Prostate gland (tissue), 2 donors: ENCODE measurements around the gene SUSD5. TPM values are rescaled to one million over a fixed set of nuclear protein-coding genes. Genes with fewer than 3 reads are reported as not detected.

ENCODE experiments used
- DNase-seq: peaks from one replicate; pipeline ENCODE4 v3.0.0-alpha.2; 2019; ENCODE audit warnings: low spot score
- H3K27ac ChIP-seq, 2 donors: fragments of 200-600 bp; sonication (generic); 2 replicates each; pipeline ENCODE4 v1.5.1; 2017 to 2019
- H3K27me3 ChIP-seq: fragments of 200-600 bp; sonication (generic); replicated peaks from 2 replicates; pipeline ENCODE4 v1.5.1; 2019; ENCODE audit not compliant: insufficient read depth
- H3K36me3 ChIP-seq, 2 donors: fragments of 200-600 bp; sonication (generic); 1 replicate in 1 of 2; 2 replicates in 1 of 2; pipeline versions ENCODE4 v1.5.1 to v1.8.1; 2017 to 2019
- H3K4me1 ChIP-seq: fragments of 200-600 bp; sonication (generic); replicated peaks from 2 replicates; pipeline ENCODE4 v1.5.1; 2019
- H3K4me3 ChIP-seq, 2 donors: fragments of 200-600 bp; sonication (generic); 2 replicates each; pipeline ENCODE4 v1.5.1; 2017 to 2019
- H3K9me3 ChIP-seq: fragments of 200-600 bp; sonication (generic); 2 replicates; pipeline ENCODE4 v1.5.1; 2017
- CTCF ChIP-seq, 4 experiments: fragments of 200-600 bp in 2 of 4; fragments of 450-650 bp in 2 of 4; sonication (generic) in 2 of 4; IDR thresholded peaks; 1 replicate in 3 of 4; 2 replicates in 1 of 4; pipeline ENCODE4 v1.5.1; 2016 to 2019; ENCODE audit warnings: antibody characterized with exemption in 4 of 4, mild to moderate bottlenecking in 2 of 4, moderate library complexity in 2 of 4
- POLR2A ChIP-seq: fragments of 450-650 bp; IDR thresholded peaks from one replicate; pipeline ENCODE4 v1.6.1; 2016; ENCODE audit warnings: antibody characterized with exemption, mild to moderate bottlenecking
- POLR2AphosphoS5 ChIP-seq: sonication (generic); formaldehyde crosslinking; IDR thresholded peaks from one replicate; pipeline ENCODE4 v1.6.1; 2017; ENCODE audit warnings: antibody characterized with exemption
- WGBS: methylation state at CpG from one replicate; pipeline ENCODE4 v1.1.5; 2018; 5-methylcytosine and 5-hydroxymethylcytosine counted together
- intact Hi-C: fragments of 100-400 bp; cut with DNase I; formaldehyde crosslinking; loops from one replicate; pipeline ENCODE4 v1.14.2; 2022
- total RNA-seq, 2 donors: library from RNA; depleted of rRNA; stranded (reverse); fragments of >200 nt; gene quantifications; one replicate each; pipeline ENCODE4 v1.1.0, GENCODE V29; 2016

Gene SUSD5
- total RNA-seq, 2 donors from 2014 or later, result 0.77 to 6.9 TPM

- Histone ChIP-seq H3K9me3 (no peaks in the 10 kb centered on the region), H3K4me1 (no peaks in the 10 kb centered on the region), H3K4me3 (no peak overlapping the region), H3K36me3 (no peaks in the 10 kb centered on the region), H3K27me3 (no peaks in the 10 kb centered on the region), H3K27ac (peak overlapping the region in 1 of 2 donors; percentile 55)
- intact Hi-C loops, result loop anchor here (10.0 kb wide), 1 partner anchor 58 kb away; no protein-coding TSS in a partner anchor
- TF ChIP-seq POLR2AphosphoS5 (peak; percentile 92), POLR2A (no peak)
- DNase-seq, result peak; percentile 71
- 26% methylated on average over 6 of the region's 6 CpGs for WGBS
These were observed 15.7 kb downstream of the SUSD5 start for GRCh38 chr3:33202711-33203457.

GRCh38 chr3:33201195-33201594, 17.4 kb downstream of the SUSD5 start:
- no peak for DNase-seq
- Histone ChIP-seq H3K4me1 (no peaks in the 10 kb centered on the region), H3K27me3 (no peaks in the 10 kb centered on the region), H3K9me3 (no peaks in the 10 kb centered on the region), H3K4me3 (no peak overlapping the region), H3K36me3 (no peaks in the 10 kb centered on the region), H3K27ac (no peak overlapping the region)
- TF ChIP-seq CTCF (IDR thresholded peaks at IDR 0.05) (no peak), POLR2A (no peak), POLR2AphosphoS5 (no peak)
- WGBS, result 97% methylated on average over 2 of the region's 3 CpGs
- intact Hi-C loops, result loop anchor here (10.0 kb wide), 1 partner anchor 56 kb away; no protein-coding TSS in a partner anchor

GRCh38 chr3:33196538-33196937, 22.1 kb downstream of the SUSD5 start:
- no peak for DNase-seq
- Histone ChIP-seq H3K36me3 (no peaks in the 10 kb centered on the region), H3K27me3 (no peaks in the 10 kb centered on the region), H3K4me1 (no peaks in the 10 kb centered on the region), H3K9me3 (no peaks in the 10 kb centered on the region), H3K27ac (no peak overlapping the region), H3K4me3 (no peak overlapping the region)
- WGBS, result 39% methylated on average over 3 of the region's 3 CpGs
- intact Hi-C loops, result no loop called here
- TF ChIP-seq POLR2AphosphoS5, result no peak
- no peak for TF ChIP-seq POLR2A
- no peak for TF ChIP-seq CTCF (IDR thresholded peaks at IDR 0.05)

GRCh38 chr3:33194303-33194702, 24.3 kb downstream of the SUSD5 start:
- intact Hi-C loops, result no loop called here
- WGBS, result 74% methylated on average over 1 of the region's 1 CpG
- Histone ChIP-seq H3K4me3 (no peak overlapping the region), H3K27me3 (no peaks in the 10 kb centered on the region), H3K27ac (no peak overlapping the region), H3K9me3 (no peaks in the 10 kb centered on the region), H3K4me1 (no peaks in the 10 kb centered on the region), H3K36me3 (no peaks in the 10 kb centered on the region)
- TF ChIP-seq CTCF (IDR thresholded peaks at IDR 0.05) (no peak), POLR2A (no peak), POLR2AphosphoS5 (no peak)
- DNase-seq, result no peak

GRCh38 chr3:33187368-33187634, 31.3 kb downstream of the SUSD5 start:
- H3K4me3 ChIP-seq, result no peak overlapping the region
- intact Hi-C loops, result no loop called here
- 94% methylated on average over 3 of the region's 3 CpGs for WGBS
- DNase-seq, result no peak
- no peaks in the 10 kb centered on the region for H3K36me3 ChIP-seq
- H3K9me3 ChIP-seq, result no peaks in the 10 kb centered on the region
- H3K4me1 ChIP-seq, result no peaks in the 10 kb centered on the region
- H3K27ac ChIP-seq, result no peak overlapping the region
- H3K27me3 ChIP-seq, result no peaks in the 10 kb centered on the region
- TF ChIP-seq POLR2AphosphoS5, result no peak
